AML-193 (cell line): ENCODE data around the gene ZNF57.
"Not testable (repeated sequence)": the region's sequence is repeated elsewhere in the genome, so short reads cannot be mapped to it uniquely, and the experiment has no call there.

ENCODE experiments used
- DNase-seq, 2 experiments: peaks; one replicate each; lab custom pipeline; 2025; lab: John Stamatoyannopoulos, UW

ZNF57 gene

GRCh38 chr19:2952953-2953481 is 52.3 kb downstream of the ZNF57 start:
- no peak for DNase-seq

GRCh38 chr19:2957160-2957559 is 56.4 kb downstream of the ZNF57 start:
- no peak for DNase-seq

- DNase-seq = no peak
Observed at GRCh38 chr19:2960120-2960519, 59.4 kb downstream of the ZNF57 start.

GRCh38 chr19:2962018-2962670 is 61.4 kb downstream of the ZNF57 start:
- peak; percentile 66 to 72 for DNase-seq

GRCh38 chr19:2963122-2963521 is 62.4 kb downstream of the ZNF57 start:
- DNase-seq = no peak

GRCh38 chr19:2963631-2964030 is 62.9 kb downstream of the ZNF57 start:
- DNase-seq = not testable (repeated sequence)

GRCh38 chr19:2964874-2965273 is 64.1 kb downstream of the ZNF57 start:
- DNase-seq = no peak

- no peak for DNase-seq
Observed at GRCh38 chr19:2967972-2968371, 67.2 kb downstream of the ZNF57 start.
